ENCODE measurements around the gene SRPK2. TPM values are rescaled to one million over a fixed set of nuclear protein-coding genes. Genes with fewer than 3 reads are reported as not detected.
"Not testable (repeated sequence)": the region's sequence is repeated elsewhere in the genome, so short reads cannot be mapped to it uniquely, and the experiment has no call there.

Gene SRPK2
- polyA plus RNA-seq, 1 of the 3 experiments (the other 2 are of a cell fraction), result 15.4 TPM

GRCh38 chr7:105295596-105296352 is 92.9 kb downstream of the SRPK2 start (continued):
- TF ChIP-seq GATA2 (CRISPR knock-in tag; IDR thresholded peaks at IDR 0.05) (no peak), RXRA (IDR thresholded peaks at IDR 0.05; ENCODE audit: borderline replicate concordance, low read depth) (no peak), FOXM1 (IDR thresholded peaks at IDR 0.05; ENCODE audit: low read depth) (no peak), RAD21 (IDR thresholded peaks at IDR 0.05; ENCODE audit: low read length) (no peak), ELF1 (IDR thresholded peaks at IDR 0.05) (no peak), IRF3 (IDR thresholded peaks at IDR 0.05; ENCODE audit: low read depth, low read length) (no peak)

GRCh38 chr7:105294482-105294881 is 94.2 kb downstream of the SRPK2 start:
- H3K79me2 ChIP-seq (ENCODE audit: insufficient read depth), result peaks cover 93% of the 10 kb centered on the region
- peaks cover 62% of the 10 kb centered on the region for H4K20me1 ChIP-seq (ENCODE audit: insufficient read depth)
- DNase-seq; H3K27ac ChIP-seq (ENCODE audit: low read depth in 2 of 2, low read length in 1 of 2); H3K9me2 ChIP-seq; H3K9ac ChIP-seq; H3K4me1 ChIP-seq (ENCODE audit: control insufficient read depth in 1 of 2, insufficient read depth in 2 of 2, low read depth in 1 of 2, low read length in 1 of 2); H2AFZ ChIP-seq (ENCODE audit: low read depth); H3K36me3 ChIP-seq (replicated peaks in 1 of 2; ENCODE audit: control insufficient read depth in 1 of 2, insufficient read depth in 2 of 2, low read length in 1 of 2); H3F3A ChIP-seq (replicated peaks; ENCODE audit: insufficient read depth); H3K27me3 ChIP-seq (ENCODE audit: insufficient read depth); H3K4me2 ChIP-seq; POLR2A ChIA-PET; H3K4me3 ChIP-seq (ENCODE audit: low read depth in 2 of 2, low read length in 1 of 2); H3K9me3 ChIP-seq: not testable (repeated sequence)
- CTCF ChIA-PET, result interaction anchor here (0.9 to 1.0 kb wide), 2 partner anchors 26 to 41 kb away, joined by 3 read pairs; no protein-coding TSS in a partner anchor
- 98% methylated on average over 6 of the region's 6 CpGs for WGBS (ENCODE audit: low lambda C conversion rate)

GRCh38 chr7:105289704-105290103 is 99.0 kb downstream of the SRPK2 start:
- WGBS (ENCODE audit: low lambda C conversion rate), result 96% methylated on average over 3 of the region's 3 CpGs
- no peak overlapping the region for H2AFZ ChIP-seq (ENCODE audit: low read depth)
- no peaks in the 10 kb centered on the region for H3K9me2 ChIP-seq
- H3K79me2 ChIP-seq (ENCODE audit: insufficient read depth), result peaks cover 93% of the 10 kb centered on the region
- H3K9me3 ChIP-seq, result no peaks in the 10 kb centered on the region
- H3K4me2 ChIP-seq, result no peak overlapping the region
- POLR2A ChIA-PET, result no interaction called here
- H4K20me1 ChIP-seq (ENCODE audit: insufficient read depth), result peaks cover 53% of the 10 kb centered on the region
- no peaks in the 10 kb centered on the region for H3K27me3 ChIP-seq (ENCODE audit: insufficient read depth)
- H3K27ac ChIP-seq (ENCODE audit: low read depth in 2 of 2, low read length in 1 of 2), result no peak overlapping the region
- H3K9ac ChIP-seq, result no peak overlapping the region
- H3F3A ChIP-seq (replicated peaks; ENCODE audit: insufficient read depth), result no peaks in the 10 kb centered on the region
- CTCF ChIA-PET, result no interaction called here
- H3K4me3 ChIP-seq (ENCODE audit: low read depth in 2 of 2, low read length in 1 of 2), result no peak overlapping the region
- H3K4me1 ChIP-seq (ENCODE audit: control insufficient read depth in 1 of 2, insufficient read depth in 2 of 2, low read depth in 1 of 2, low read length in 1 of 2), result no peaks in the 10 kb centered on the region
- H3K36me3 ChIP-seq (replicated peaks in 1 of 2; ENCODE audit: control insufficient read depth in 1 of 2, insufficient read depth in 2 of 2, low read length in 1 of 2), result no peaks in the 10 kb centered on the region
- DNase-seq, result no peak
- TF ChIP-seq ELF1 (IDR thresholded peaks at IDR 0.05), result no peak
- TF ChIP-seq USF1 (IDR thresholded peaks at IDR 0.05; ENCODE audit: borderline replicate concordance, low read depth), result no peak
- TF ChIP-seq IRF3 (IDR thresholded peaks at IDR 0.05; ENCODE audit: low read depth, low read length), result no peak
- TF ChIP-seq GATA2 (CRISPR knock-in tag; IDR thresholded peaks at IDR 0.05), result no peak
- no peak for TF ChIP-seq PBX3 (IDR thresholded peaks at IDR 0.05)
- no peak for TF ChIP-seq POLR2AphosphoS5 (IDR thresholded peaks at IDR 0.05; ENCODE audit: low read depth, low read length)
- no peak for TF ChIP-seq TEAD4 (IDR thresholded peaks at IDR 0.05; ENCODE audit: borderline replicate concordance, insufficient read depth)
- TF ChIP-seq NFIC (IDR thresholded peaks at IDR 0.05; ENCODE audit: borderline replicate concordance), result no peak
- no peak for TF ChIP-seq TAF1 (IDR thresholded peaks at IDR 0.05; ENCODE audit: borderline replicate concordance, low read depth, low read length)
- no peak for TF ChIP-seq USF2 (IDR thresholded peaks at IDR 0.05; ENCODE audit: borderline replicate concordance, low read depth, low read length)
- no peak for TF ChIP-seq TCF12 (IDR thresholded peaks at IDR 0.05)
- no peak for TF ChIP-seq JUND (IDR thresholded peaks at IDR 0.05)
- no peak for TF ChIP-seq SIN3A (IDR thresholded peaks at IDR 0.05; ENCODE audit: borderline replicate concordance, low read depth, low read length)
- TF ChIP-seq EP300 (IDR thresholded peaks at IDR 0.05; ENCODE audit: borderline replicate concordance in 1 of 2, low read depth in 1 of 2, low read length in 1 of 2), result no peak
- no peak for TF ChIP-seq RAD21 (IDR thresholded peaks at IDR 0.05; ENCODE audit: low read length)
- TF ChIP-seq SMC3 (IDR thresholded peaks at IDR 0.05; ENCODE audit: low read depth, low read length), result no peak

Data from SK-N-SH (cell line).